GM12875 (cell line): ENCODE data around the gene GRIN2B.

ENCODE experiments used
- H3K4me3 ChIP-seq: one replicate; pipeline ENCODE4 v1.5.1; 2011; ENCODE audit warnings: low read depth, low read length, control low read depth
- CTCF ChIP-seq: IDR thresholded peaks from 2 replicates; pipeline ENCODE4 v1.5.1; 2011; ENCODE audit warnings: low read depth, mild to moderate bottlenecking, control low read depth, inconsistent platforms, low read length, moderate library complexity, borderline replicate concordance; ENCODE audit not compliant: insufficient read depth

GRIN2B gene

GRCh38 chr12:13981296-13981962 lies at the start of gene GRIN2B:
GRIN2B (minus strand) TSS chr12:13981602; CDS start chr12:13866208, 115,394 bp downstream.
- no peak for TF ChIP-seq CTCF
- H3K4me3 ChIP-seq: no peak within 1 kb of the TSS

GRCh38 chr12:14026537-14026936 lies 45.1 kb upstream of the GRIN2B start:
- TF ChIP-seq CTCF: no peak
- H3K4me3 ChIP-seq: no peak overlapping the region

DNA sequence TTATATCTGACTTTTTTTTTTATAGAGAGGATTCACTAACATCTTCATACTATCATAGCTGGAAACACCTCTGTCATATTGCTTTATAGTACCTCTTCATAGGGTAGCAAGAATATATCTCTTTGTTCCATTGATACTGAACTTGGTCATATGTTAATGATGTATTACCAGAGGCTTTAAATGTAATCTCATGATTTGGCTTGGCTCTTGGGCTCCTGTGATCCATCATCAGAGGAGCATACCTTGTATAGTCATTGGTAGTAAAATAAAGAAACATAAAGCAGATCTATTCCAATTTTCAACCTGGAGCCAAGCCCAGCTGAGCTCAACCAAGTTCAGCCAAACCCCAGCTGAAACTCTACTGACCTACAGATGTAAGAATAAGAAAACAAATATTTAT lies 43.2 kb upstream of the GRIN2B start:
- no peak overlapping the region for H3K4me3 ChIP-seq
- no peak for TF ChIP-seq CTCF

DNA sequence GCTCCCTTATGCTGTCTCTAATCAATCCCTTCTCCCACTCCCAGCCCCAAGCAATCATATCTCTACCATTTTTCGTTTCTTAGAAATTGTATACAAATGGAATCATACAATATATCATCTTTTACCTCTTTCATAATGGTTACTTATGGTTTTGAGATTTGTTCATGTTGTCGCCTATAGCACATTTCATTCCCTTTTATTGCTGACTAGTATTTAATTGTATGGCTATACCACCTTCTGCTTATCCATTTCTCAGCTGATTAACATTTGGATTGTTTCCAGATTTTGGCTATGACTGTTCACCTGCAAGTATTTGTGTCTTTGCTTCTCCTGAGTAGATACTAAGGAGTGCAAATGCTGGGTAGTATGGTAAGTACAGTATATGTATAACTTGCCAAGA lies 36.7 kb upstream of the GRIN2B start:
- no peak overlapping the region for H3K4me3 ChIP-seq
- no peak for TF ChIP-seq CTCF

GRCh38 chr12:14010989-14011388 lies 29.6 kb upstream of the GRIN2B start:
- TF ChIP-seq CTCF: no peak
- H3K4me3 ChIP-seq: no peak overlapping the region

DNA sequence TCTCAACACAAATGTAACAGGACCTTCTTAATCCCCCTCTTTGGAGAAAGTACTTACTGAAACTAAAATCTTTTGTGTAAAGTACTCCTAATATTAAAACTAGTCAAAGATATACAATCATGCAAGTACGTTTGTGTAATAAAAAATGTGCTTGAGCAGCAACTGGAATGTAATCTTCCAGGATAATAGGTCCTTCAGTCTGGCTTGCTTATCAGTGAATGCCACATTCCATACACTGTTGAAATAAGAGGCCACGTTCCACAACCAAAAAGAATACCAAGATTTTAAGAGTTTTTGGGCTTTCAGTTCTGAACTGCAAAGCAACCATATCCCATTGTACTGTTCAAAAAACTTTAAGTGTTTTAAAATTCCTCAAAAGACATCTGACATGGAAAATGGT lies 26.2 kb upstream of the GRIN2B start:
- TF ChIP-seq CTCF: no peak
- no peak overlapping the region for H3K4me3 ChIP-seq

DNA sequence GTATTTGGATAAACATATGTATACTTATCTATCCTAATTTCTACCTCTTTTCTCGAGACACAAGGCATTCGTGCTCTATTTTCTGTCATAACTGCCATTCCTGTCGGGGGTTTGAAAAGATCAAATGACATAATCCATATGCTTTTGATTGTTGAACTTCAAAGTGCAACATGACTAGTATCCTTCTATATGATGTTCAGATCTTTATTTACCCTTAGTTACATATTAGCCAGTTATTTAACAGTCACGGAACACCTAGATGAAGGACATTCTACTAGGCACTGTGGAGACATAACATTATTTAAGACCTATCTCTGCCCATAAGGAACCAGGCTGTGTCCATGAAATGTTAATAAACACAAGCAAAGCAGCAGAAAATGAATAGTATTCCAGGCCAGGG lies 11.2 kb upstream of the GRIN2B start:
- no peak overlapping the region for H3K4me3 ChIP-seq
- no peak for TF ChIP-seq CTCF
